NOMO-1 treated with DMSO at 0.1 percent for 48 hours (cell line): Measurements from ENCODE around the gene CCDC88B.

ENCODE experiments used
- DNase-seq: peaks from one replicate; lab custom pipeline; 2025; ENCODE audit not compliant: unreplicated experiment; lab: John Stamatoyannopoulos, UW

The CCDC88B gene, protein sequence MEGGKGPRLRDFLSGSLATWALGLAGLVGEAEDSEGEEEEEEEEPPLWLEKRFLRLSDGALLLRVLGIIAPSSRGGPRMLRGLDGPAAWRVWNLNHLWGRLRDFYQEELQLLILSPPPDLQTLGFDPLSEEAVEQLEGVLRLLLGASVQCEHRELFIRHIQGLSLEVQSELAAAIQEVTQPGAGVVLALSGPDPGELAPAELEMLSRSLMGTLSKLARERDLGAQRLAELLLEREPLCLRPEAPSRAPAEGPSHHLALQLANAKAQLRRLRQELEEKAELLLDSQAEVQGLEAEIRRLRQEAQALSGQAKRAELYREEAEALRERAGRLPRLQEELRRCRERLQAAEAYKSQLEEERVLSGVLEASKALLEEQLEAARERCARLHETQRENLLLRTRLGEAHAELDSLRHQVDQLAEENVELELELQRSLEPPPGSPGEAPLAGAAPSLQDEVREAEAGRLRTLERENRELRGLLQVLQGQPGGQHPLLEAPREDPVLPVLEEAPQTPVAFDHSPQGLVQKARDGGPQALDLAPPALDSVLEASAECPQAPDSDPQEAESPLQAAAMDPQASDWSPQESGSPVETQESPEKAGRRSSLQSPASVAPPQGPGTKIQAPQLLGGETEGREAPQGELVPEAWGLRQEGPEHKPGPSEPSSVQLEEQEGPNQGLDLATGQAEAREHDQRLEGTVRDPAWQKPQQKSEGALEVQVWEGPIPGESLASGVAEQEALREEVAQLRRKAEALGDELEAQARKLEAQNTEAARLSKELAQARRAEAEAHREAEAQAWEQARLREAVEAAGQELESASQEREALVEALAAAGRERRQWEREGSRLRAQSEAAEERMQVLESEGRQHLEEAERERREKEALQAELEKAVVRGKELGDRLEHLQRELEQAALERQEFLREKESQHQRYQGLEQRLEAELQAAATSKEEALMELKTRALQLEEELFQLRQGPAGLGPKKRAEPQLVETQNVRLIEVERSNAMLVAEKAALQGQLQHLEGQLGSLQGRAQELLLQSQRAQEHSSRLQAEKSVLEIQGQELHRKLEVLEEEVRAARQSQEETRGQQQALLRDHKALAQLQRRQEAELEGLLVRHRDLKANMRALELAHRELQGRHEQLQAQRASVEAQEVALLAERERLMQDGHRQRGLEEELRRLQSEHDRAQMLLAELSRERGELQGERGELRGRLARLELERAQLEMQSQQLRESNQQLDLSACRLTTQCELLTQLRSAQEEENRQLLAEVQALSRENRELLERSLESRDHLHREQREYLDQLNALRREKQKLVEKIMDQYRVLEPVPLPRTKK (N-terminal part only)

DNA sequence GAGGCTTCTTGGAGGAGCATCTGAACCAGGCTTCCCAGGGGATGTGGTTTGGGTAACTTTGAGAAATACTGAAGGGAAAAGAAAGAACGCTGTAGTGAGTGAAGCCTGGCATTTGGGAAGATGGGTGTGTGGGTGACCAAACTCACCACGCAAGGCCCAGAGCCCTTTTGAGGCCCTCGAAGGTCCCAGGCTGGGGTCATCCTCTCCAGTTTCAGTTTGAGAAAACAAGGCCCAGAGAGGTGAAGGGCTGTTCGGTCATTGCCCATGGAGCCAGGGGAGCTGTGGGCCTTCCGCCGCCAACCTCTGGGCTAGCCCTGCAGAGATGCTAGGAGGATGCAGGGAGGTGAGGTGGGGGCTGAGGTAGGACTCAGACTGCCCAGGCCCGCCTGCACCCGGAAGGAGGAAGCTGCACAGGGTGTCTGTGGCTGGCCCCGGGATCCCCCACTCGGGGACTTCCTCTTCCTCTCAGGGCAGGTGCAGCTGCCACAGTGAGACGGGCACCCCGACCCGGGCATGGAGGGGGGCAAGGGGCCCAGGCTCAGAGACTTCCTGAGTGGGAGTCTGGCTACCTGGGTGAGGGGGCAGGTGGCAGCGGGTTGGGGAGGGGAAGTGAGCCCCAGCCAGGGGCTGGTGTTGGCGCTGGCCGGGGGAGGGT, at the start of gene CCDC88B:
Gene CCDC88B, plus strand, starts transcription at position 451 of the 655 bp plus-strand sequence. Its CDS starts 63 bp downstream, at position 514.
- peak; percentile 78 for DNase-seq

- no peak for DNase-seq
These were observed 49.4 kb upstream of the CCDC88B start for GRCh38 chr11:64290352-64291261.

- no peak for DNase-seq
These were observed 48.7 kb upstream of the CCDC88B start, which contains the start of gene KCNK4 for GRCh38 chr11:64291262-64291751. Gene KCNK4 (plus strand): TSS chr11:64291302. CDS start chr11:64293019, 1,717 bp downstream.

DNA sequence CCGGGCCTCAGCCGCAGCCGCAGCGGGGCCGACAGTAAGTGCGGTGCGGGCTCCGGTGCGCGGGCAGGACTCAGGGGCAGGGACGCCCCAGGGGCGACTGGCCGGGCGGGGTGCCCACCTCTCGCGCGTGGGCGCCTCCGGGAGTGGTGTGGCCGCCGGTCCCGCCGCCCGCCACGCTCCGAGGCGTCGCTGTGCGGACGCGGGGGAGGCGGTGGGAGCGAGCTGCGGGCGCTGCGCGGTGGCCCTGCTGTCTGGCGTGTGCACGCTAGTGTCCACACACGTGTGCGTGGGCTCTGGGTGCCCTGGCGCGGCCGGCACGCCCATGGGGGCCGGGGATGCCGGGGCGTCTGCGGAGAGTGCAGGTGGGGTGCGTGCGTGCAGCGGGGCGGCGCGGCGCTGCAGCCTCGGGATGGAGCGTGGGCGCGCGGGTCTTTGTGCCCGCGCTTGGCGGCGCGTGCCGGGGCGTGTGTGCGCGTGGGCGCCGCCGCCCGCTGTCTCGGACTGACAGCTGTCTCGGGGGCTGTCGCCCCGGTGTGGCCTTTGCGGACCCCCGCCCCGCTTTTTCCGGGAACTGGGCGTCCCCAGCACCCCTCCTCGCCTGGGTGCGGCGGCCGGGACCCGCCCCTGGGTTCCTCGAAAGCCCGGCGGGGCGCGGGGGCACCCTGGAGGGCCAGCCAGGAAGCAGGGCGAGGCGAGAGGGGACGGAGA, 48.1 kb upstream of the CCDC88B start:
- DNase-seq, result no peak

GRCh38 chr11:64292460-64293254, 47.3 kb upstream of the CCDC88B start:
- no peak for DNase-seq

- DNase-seq, result no peak
These were observed 45.2 kb upstream of the CCDC88B start for GRCh38 chr11:64294774-64295173.

GRCh38 chr11:64295760-64296159, 44.2 kb upstream of the CCDC88B start:
- DNase-seq, result no peak

DNA sequence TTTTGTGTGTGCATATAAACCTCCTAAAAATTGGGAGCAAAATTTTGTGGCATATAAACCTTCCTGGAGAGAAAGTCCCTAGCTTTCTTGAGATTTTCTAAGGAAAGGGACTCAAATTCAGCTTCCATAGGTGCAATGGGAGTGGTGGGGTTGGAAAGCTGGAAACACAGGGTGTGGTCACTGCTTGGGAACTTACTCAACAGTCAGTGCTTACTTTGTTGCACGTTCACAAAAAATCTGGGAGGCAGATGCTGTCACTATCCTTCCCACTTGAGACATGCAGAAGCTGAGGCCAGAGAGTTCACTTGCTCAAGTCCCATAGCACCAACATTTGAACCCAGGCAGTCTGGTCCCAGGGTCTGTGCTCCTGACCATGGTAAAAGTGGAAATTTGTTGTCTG, 43.8 kb upstream of the CCDC88B start:
- DNase-seq, result no peak

DNA sequence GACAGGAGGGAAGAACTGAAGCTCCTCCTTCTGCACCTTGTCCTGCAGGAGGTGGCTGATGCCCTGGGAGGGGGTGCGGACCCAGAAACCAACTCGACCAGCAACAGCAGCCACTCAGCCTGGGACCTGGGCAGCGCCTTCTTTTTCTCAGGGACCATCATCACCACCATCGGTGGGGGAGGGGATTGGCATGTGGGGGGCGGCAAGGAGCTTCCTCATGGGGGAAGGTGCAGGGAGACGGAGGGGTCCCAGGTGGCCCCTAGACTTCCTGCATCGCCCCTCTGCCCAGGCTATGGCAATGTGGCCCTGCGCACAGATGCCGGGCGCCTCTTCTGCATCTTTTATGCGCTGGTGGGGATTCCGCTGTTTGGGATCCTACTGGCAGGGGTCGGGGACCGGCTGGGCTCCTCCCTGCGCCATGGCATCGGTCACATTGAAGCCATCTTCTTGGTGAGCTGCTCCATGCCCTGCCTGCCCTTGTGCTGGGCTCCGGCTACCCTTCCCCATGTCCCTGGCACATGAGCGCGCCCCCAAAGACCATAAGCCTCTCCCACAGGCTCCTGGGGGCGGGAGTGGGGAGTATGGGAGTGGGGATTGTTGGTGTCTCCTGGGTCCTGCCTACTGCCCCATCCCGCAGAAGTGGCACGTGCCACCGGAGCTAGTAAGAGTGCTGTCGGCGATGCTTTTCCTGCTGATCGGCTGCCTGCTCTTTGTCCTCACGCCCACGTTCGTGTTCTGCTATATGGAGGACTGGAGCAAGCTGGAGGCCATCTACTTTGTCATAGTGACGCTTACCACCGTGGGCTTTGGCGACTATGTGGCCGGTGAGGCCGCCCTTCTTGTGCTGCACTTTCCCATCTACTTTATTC, 42.9 kb upstream of the CCDC88B start:
- DNase-seq, result no peak

DNA sequence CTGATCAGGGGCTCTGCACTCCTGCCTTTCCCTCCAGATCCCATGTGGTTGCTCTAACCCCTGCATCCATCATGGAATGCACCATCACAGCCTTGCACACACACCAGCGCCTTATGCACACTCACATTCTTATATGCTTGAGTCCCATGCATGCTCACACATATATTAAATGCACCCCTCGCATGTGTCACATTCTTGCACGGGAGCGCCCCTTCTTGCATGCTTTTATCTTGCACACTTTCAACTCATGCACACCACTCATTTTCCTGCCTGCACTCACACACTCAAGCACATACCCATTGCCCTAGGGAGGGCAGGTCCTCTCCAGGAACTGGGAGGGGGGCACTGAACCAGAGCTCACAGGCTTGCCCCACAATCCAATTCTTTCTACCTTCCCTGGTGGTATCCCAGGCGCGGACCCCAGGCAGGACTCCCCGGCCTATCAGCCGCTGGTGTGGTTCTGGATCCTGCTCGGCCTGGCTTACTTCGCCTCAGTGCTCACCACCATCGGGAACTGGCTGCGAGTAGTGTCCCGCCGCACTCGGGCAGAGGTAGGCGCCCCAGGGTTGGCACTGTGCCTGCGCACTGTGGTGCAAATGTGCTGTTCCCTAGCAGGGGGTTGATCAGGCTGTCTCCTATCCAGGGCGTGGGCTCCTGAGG, 42.2 kb upstream of the CCDC88B start:
- DNase-seq, result no peak

GRCh38 chr11:64298966-64299846, 40.8 kb upstream of the CCDC88B start:
- DNase-seq, result no peak

DNA sequence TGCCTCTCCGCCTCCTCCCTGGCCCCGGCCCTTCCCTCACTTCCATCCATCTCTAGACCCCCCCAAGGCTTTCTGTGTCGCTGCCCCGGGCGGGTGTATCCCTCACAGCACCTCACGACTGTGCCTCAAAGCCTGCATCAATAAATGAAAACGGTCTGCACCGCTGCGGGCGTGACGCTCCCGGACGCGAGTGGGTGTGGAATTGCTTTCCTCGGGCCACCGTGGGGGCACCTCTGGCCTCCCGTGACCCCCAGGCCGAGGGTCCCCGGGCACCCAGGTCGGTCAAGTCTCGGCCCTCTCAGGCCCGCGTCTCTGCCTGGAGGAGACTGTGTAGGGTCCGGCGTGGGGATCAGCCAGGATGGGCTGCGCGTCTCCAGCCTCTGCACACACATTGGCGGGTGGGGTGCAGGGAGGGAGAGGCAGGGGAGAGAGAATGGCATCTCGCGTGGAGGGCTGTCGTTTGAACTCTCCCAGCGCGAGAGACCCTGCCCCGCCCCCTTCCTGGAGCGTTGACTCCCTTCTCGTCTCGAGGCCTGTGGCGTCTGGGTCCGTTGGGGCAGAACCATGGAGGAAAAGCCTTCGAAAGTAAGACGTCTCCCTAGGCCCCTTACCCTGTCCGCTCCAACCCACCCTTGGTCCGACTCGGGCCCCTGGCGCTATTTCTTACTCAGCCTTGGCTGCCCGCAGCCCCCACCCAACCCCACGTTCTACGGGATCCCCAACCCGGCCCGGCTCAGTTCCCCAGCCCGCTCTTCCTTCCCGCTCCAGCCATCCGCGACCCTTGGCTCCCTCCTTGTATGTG, 40.0 kb upstream of the CCDC88B start, which contains the start of gene CATSPERZ:
Gene CATSPERZ, plus strand, starts transcription at position 512 of the 802 bp plus-strand sequence. Its CDS starts 53 bp downstream, at position 565.
- no peak for DNase-seq

DNA sequence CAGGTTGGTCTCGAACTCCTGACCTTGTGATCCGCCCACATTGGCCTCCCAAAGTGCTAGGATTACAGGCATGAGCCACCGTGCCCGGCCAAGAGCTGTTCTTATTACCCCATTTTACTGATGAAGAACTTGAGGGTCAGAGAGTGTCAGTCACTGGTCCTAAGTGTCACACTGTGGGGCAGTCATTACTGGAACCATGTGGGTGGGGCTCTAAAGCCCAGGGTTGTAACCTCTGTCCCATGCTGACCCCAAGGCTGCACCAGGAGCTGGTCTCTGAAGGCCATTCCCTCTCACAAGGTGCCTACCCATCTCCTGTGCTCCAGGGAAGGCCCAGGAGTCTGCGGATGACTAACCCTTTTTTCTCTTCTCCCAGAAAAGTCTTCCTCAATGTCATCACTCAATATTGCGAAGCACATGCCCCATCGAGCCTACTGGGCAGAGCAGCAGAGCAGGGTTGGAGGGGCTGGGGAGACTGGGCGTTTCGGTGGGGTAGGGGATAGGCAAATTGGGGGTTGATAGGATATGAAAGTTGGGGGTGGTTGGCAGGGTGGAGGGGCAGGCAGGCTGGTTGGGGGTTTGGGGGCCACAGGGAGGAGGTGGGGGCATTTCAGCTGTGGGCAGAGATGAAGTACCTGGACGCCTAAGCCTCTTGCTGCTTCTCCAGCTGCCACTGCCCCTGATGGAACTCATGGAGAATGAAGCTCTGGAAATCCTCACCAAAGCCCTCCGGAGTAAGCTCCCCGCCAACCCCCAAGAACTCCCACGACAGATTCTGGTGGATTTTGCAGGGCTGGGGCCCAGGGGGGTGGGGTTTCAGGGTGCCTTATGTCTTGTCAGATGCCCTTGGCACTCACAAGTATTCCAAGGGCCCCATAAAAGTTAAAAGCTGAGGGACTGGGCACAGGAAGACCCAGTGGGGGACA, 36.6 kb upstream of the CCDC88B start:
- DNase-seq, result no peak

GRCh38 chr11:64304032-64304315, 36.0 kb upstream of the CCDC88B start:
- no peak for DNase-seq
